DOHH2 (cell line): ENCODE data around the gene ITGA11.

Source experiments
- H3F3A ChIP-seq: fragments of 200-600 bp; sonication (generic), shearing (Covaris generic); 2 replicates; pipeline ENCODE4 v1.6.0; 2016; ENCODE audit warnings: antibody characterized with exemption, mild to moderate bottlenecking; ENCODE audit not compliant: control insufficient read depth, insufficient read depth
- H3K27ac ChIP-seq: fragments of 200-600 bp; sonication (generic); 2 replicates; pipeline ENCODE4 v1.5.1; 2014; ENCODE audit warnings: low read depth, mild to moderate bottlenecking, low read length, moderate library complexity
- H3K27me3 ChIP-seq: fragments of 200-600 bp; sonication (generic); 2 replicates; pipeline ENCODE4 v1.6.1; 2014; ENCODE audit warnings: mild to moderate bottlenecking, low read length, mixed read lengths; ENCODE audit not compliant: control insufficient read depth
- H3K36me3 ChIP-seq: fragments of 200-600 bp; sonication (generic); 2 replicates; pipeline ENCODE4 v1.6.1; 2014; ENCODE audit warnings: mild to moderate bottlenecking, low read length, moderate library complexity, mixed read lengths; ENCODE audit not compliant: control insufficient read depth
- H3K4me1 ChIP-seq: fragments of 200-600 bp; sonication (generic); 2 replicates; pipeline ENCODE4 v1.6.1; 2014; ENCODE audit warnings: mild to moderate bottlenecking, low read length, mixed read lengths; ENCODE audit not compliant: control insufficient read depth
- H3K4me2 ChIP-seq: fragments of 200-600 bp; sonication (generic); 2 replicates; pipeline ENCODE4 v1.6.0; 2014; ENCODE audit warnings: mild to moderate bottlenecking, low read length, moderate library complexity
- H3K4me3 ChIP-seq: fragments of 200-600 bp; sonication (generic); 2 replicates; pipeline ENCODE4 v1.5.1; 2014; ENCODE audit warnings: mild to moderate bottlenecking, low read length, mixed read lengths
- H3K79me2 ChIP-seq: fragments of 200-600 bp; sonication (generic); 2 replicates; pipeline ENCODE4 v1.6.1; 2014; ENCODE audit warnings: mild to moderate bottlenecking, low read length, mixed read lengths; ENCODE audit not compliant: control insufficient read depth
- H3K9me2 ChIP-seq: fragments of 200-600 bp; sonication (generic); replicated peaks from 2 replicates; pipeline ENCODE4 v1.6.1; 2014; ENCODE audit warnings: mild to moderate bottlenecking, low read length, mixed read lengths; ENCODE audit not compliant: control insufficient read depth
- H3K9me3 ChIP-seq: fragments of 200-600 bp; sonication (generic); 2 replicates; pipeline ENCODE4 v1.6.1; 2014; ENCODE audit warnings: antibody characterized with exemption, low read length, mixed read lengths; ENCODE audit not compliant: control insufficient read depth, insufficient read depth
- H4K20me1 ChIP-seq: fragments of 200-600 bp; sonication (generic); 2 replicates; pipeline ENCODE4 v1.6.0; 2014; ENCODE audit warnings: low read depth, mild to moderate bottlenecking, antibody characterized with exemption, low read length, moderate library complexity; ENCODE audit not compliant: control insufficient read depth, insufficient read depth
- EZH2phosphoT487 ChIP-seq: fragments of 200-600 bp; sonication (generic); IDR thresholded peaks from 2 replicates; pipeline ENCODE4 v1.6.1; 2017; ENCODE audit warnings: borderline replicate concordance, mild to moderate bottlenecking, antibody characterized with exemption, low read length, moderate library complexity, mixed read lengths
- TF ChIP-seq, protein P1 (sequence below): fragments of 200-600 bp; sonication (generic); IDR thresholded peaks from one replicate; pipeline ENCODE4 v1.5.1; 2014; ENCODE audit warnings: antibody characterized with exemption, mild to moderate bottlenecking, low read depth, low read length; ENCODE audit not compliant: poor library complexity, severe bottlenecking

The ITGA11 gene

GRCh38 chr15:68385240-68385561, 46.8 kb downstream of the ITGA11 start:
- H3K9me2 ChIP-seq = no peaks in the 10 kb centered on the region
- H3K9me3 ChIP-seq = 0 out of 2 replicates have a peak, but pooled peaks cover 3% of the 10 kb centered on the region
- TF ChIP-seq, protein P1, sequence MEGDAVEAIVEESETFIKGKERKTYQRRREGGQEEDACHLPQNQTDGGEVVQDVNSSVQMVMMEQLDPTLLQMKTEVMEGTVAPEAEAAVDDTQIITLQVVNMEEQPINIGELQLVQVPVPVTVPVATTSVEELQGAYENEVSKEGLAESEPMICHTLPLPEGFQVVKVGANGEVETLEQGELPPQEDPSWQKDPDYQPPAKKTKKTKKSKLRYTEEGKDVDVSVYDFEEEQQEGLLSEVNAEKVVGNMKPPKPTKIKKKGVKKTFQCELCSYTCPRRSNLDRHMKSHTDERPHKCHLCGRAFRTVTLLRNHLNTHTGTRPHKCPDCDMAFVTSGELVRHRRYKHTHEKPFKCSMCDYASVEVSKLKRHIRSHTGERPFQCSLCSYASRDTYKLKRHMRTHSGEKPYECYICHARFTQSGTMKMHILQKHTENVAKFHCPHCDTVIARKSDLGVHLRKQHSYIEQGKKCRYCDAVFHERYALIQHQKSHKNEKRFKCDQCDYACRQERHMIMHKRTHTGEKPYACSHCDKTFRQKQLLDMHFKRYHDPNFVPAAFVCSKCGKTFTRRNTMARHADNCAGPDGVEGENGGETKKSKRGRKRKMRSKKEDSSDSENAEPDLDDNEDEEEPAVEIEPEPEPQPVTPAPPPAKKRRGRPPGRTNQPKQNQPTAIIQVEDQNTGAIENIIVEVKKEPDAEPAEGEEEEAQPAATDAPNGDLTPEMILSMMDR = no peak
- TF ChIP-seq EZH2phosphoT487 = no peak
- H3K4me2 ChIP-seq = no peak overlapping the region
- H3K79me2 ChIP-seq = no peaks in the 10 kb centered on the region
- no peak overlapping the region for H3K4me3 ChIP-seq
- H3K36me3 ChIP-seq = no peaks in the 10 kb centered on the region
- H3K27me3 ChIP-seq = no peaks in the 10 kb centered on the region; the same call in none of the 2 replicates
- no peaks in the 10 kb centered on the region for H4K20me1 ChIP-seq
- no peaks in the 10 kb centered on the region for H3F3A ChIP-seq
- no peak overlapping the region for H3K27ac ChIP-seq
- no peaks in the 10 kb centered on the region for H3K4me1 ChIP-seq

DNA sequence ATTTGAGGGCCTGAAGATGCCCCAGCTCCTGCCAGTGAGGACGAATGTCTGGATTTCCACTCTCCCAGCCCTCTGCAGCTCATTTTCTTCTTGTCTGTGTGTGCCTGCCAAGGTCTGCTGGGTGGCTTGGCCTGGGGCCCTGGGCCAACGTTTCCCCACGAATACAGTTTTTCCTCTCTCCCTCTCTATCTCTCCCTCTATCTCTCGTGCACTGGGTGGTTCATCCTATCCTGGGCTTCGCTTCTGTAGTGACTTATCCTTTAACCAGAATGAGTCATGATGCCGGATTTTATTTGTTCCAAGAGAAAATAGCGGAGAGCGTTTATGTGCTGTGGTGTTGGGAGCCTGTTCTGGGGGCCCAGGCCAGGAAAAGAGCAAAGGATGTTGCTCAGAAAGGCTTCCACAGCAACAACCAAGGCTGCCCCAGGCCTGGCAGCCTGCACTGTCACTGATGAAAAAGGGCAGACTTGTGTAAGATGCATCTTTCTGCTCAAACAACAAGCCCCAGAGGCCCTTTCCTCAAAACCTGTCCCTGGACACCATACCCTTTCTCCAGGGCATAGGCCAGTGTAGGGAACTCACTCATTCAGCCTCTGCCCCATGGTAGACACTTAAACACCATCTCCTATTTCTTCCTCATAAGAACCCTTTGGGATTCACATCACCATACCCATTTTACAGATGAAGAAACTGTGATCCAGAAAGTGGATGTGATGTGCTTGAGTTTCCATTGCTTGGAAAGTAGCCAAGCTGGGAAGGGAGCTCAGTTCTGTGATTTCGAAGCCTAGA, 47.3 kb downstream of the ITGA11 start:
- no peaks in the 10 kb centered on the region for H3F3A ChIP-seq
- no peaks in the 10 kb centered on the region for H3K9me2 ChIP-seq
- H3K4me2 ChIP-seq = no peak overlapping the region
- H3K27me3 ChIP-seq = no peaks in the 10 kb centered on the region; the same call in none of the 2 replicates
- no peaks in the 10 kb centered on the region for H3K36me3 ChIP-seq
- no peak overlapping the region for H3K27ac ChIP-seq
- no peak overlapping the region for H3K4me3 ChIP-seq
- no peaks in the 10 kb centered on the region for H4K20me1 ChIP-seq
- H3K79me2 ChIP-seq = no peaks in the 10 kb centered on the region
- 0 out of 2 replicates have a peak, but pooled peaks cover 3% of the 10 kb centered on the region for H3K9me3 ChIP-seq
- peaks cover 2% of the 10 kb centered on the region for H3K4me1 ChIP-seq
- TF ChIP-seq, protein P1 = no peak
- TF ChIP-seq EZH2phosphoT487 = no peak

- Histone ChIP-seq H3K27me3 (no peaks in the 10 kb centered on the region; the same call in none of the 2 replicates), H3K9me2 (no peaks in the 10 kb centered on the region), H3K4me1 (peaks cover 6% of the 10 kb centered on the region), H3K4me2 (no peak overlapping the region), H3F3A (no peaks in the 10 kb centered on the region), H3K27ac (no peak overlapping the region), H3K9me3 (0 out of 2 replicates have a peak, but pooled peaks cover 3% of the 10 kb centered on the region), H3K36me3 (no peaks in the 10 kb centered on the region), H4K20me1 (no peaks in the 10 kb centered on the region), H3K4me3 (no peak overlapping the region), H3K79me2 (no peaks in the 10 kb centered on the region)
- TF ChIP-seq, protein P1 = peak; percentile 88
- no peak for TF ChIP-seq EZH2phosphoT487
Measured at GRCh38 chr15:68383161-68384074, 48.5 kb downstream of the ITGA11 start.
